NCI-H1092 treated with DMSO at 0.1 percent for 48 hours (cell line): ENCODE data around the gene LMBR1L.
"Not testable (repeated sequence)": the region's sequence is repeated elsewhere in the genome, so short reads cannot be mapped to it uniquely, and the experiment has no call there.

Experiments
- DNase-seq: peaks from one replicate; lab custom pipeline; 2025; lab: John Stamatoyannopoulos, UW

The LMBR1L gene, protein sequence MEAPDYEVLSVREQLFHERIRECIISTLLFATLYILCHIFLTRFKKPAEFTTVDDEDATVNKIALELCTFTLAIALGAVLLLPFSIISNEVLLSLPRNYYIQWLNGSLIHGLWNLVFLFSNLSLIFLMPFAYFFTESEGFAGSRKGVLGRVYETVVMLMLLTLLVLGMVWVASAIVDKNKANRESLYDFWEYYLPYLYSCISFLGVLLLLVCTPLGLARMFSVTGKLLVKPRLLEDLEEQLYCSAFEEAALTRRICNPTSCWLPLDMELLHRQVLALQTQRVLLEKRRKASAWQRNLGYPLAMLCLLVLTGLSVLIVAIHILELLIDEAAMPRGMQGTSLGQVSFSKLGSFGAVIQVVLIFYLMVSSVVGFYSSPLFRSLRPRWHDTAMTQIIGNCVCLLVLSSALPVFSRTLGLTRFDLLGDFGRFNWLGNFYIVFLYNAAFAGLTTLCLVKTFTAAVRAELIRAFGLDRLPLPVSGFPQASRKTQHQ

GRCh38 chr12:49110464-49111155 is at the start of gene LMBR1L:
LMBR1L (minus strand) TSS chr12:49110847; CDS start chr12:49110555, 292 bp downstream.
- DNase-seq: peak; percentile 95

GRCh38 chr12:49160399-49160798 is 49.8 kb upstream of the LMBR1L start:
- no peak for DNase-seq

DNA sequence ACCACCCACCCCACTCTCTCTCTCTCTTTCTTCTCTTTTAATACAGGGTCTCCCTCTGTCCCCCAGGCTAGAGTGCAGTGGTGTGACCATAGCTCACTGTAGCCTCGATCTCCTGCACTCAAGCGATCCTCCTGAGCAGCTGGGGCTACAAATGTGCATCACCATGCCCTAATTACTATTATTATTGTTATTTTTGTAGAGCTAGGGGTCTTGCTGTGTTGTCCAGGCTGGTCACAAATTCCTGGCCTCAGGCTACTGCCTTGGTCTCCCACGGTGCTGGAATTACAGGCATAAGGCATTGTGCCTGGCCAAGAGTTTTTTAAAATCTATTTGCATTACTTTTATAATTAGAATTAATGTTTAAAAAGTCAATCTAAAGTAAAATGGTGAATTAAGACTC is 43.6 kb upstream of the LMBR1L start:
- no peak for DNase-seq

DNA sequence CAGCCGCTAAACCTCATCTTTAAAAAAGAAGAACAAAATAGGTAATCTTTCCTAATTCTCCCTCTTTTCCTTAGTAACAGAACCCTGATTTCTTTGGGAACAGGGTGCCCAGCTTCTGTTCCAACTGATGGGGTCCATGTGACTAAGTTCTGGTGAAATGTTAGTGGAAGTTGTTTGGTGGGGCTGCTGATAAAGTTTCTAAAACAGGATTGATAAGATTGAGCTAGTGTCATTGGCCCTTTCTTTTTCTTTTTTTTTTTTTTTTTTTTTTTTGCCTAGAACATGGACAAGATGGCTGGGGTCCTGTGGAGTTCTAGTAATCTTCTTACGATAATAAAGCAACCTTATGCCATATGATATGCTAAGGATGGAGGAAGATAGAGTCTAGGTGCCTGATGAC is 36.7 kb upstream of the LMBR1L start:
- no peak for DNase-seq

DNA sequence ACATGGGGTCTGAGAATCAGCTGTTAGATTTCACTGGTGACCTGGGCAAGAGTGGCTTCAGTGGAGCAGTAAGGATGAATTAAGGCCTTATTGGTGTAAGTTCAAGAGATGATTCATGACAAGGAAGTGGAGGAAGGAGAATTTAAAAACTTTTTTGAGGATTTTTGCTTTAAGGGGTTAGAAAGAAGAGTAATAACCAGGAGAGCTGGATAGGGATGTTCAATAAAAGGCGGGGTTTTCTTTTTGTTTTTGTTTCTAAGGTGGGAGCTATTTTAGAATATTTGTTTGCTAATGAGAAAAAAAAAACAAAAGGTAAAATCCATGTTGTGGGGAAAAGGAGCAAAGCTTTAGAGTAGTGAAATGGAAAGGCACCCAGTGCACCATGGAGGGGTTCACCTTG is 35.8 kb upstream of the LMBR1L start:
- DNase-seq: no peak

GRCh38 chr12:49144384-49144783 is 33.7 kb upstream of the LMBR1L start:
- DNase-seq: no peak

- DNase-seq: no peak
Measured at GRCh38 chr12:49138999-49139398, 28.4 kb upstream of the LMBR1L start.

DNA sequence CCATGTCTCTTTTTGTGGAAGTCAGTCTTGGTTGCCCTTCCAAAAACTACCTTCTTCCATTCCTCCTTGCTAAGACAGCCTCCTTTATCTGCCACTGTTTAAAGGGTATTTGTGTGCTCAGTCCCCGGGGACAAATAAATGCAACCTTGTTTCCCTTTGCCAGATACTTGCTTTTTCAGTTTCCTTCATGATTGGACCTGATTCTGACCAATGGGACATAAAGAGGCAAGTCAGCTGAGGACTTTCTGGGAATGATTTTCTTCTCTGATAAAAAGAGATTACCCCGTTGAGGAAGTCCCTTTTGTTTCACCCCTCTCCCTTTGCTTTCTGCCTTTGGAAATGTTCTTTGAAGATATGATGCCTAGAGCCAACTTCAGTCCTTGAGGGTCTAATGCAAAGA is 27.9 kb upstream of the LMBR1L start:
- no peak for DNase-seq

DNA sequence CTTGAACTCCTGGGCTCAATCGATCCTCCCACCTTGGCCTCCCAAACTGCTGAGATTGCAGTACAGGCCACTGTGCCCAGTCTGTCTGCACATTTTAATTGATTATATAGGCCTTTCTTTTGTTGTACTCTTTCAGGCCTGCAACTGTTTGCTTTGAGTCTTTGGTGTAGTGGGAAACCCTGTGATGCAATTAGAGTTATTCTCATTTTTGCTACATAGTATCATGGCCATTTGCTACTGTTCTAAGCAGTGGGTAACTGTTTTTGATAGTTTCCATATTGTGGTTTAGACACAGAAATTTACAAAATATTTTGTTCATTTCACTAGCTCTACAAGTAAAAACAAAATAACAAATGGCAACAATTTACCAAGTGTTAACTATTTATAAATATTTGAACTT is 26.8 kb upstream of the LMBR1L start:
- DNase-seq: no peak

- not testable (repeated sequence) for DNase-seq
Measured at GRCh38 chr12:49136997-49137396, 26.4 kb upstream of the LMBR1L start.

- DNase-seq: no peak
Measured at GRCh38 chr12:49133590-49133989, 22.9 kb upstream of the LMBR1L start.

DNA sequence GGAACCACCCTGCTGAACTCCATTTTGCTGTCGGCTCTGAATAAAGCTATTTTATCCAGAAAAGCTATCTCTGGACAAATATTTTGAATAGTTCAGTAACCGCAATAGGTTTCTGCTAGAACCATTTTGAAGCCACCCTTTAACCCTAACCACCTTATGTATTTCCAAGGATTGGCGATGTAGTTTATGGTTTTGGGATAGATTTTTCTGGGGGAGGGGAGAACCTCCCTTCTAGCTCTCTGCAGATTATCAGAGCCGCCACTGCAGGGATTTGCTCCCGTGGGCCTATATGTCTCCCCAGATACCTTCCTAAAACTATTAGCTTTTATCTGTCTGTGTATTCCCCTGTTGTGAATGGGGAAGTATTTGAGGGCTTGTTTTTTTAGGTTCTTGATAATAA is 22.4 kb upstream of the LMBR1L start:
- DNase-seq: peak; percentile 20

GRCh38 chr12:49131894-49132461 is 21.3 kb upstream of the LMBR1L start:
- peak; percentile 62 for DNase-seq

DNA sequence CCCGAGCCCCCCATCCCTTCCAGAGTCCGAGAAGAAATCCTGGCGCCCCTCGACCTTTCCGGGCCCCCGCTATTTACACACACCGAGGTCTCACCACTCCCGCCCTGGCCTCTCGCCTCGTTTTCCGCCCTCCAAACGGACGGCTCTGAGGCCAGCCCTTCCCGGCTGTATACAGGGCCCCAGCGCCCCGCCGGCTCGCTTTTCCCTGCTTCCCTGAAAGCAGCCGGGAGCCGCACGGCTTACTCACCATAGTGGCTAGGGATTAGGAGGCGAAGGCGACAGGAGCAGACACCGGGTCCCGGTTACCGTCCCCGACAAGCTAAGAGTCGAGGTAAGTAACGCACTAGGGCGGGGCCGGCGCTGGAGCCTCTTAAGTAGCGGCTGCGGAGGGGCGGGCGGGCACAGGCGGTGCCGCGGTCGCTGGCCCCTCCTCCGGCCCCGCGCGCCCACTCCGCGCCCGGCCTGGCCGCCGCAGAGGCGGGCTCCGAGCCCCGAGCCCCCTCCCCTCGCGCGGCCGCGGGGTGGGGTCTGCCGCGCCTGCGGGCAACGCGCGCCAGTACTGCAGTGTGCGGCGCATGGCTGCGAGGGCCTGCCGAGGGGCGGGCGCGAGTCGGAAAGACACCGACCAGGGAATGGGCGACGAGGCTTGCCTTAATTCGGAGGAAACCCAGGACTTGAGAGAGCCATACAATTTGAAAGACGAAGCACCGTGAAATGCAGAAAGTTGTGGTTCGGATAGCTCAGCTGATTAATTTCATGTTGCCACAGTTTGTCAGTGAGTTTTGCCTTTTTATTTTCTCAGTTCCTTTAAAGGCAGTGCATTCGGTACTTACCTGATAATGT is 20.6 kb upstream of the LMBR1L start, which contains the start of gene TUBA1B:
TSS of gene TUBA1B (minus strand) at position 345 of the 843 bp plus-strand sequence. CDS start at position 250, 95 bp downstream.
- DNase-seq: peak; percentile 72

DNA sequence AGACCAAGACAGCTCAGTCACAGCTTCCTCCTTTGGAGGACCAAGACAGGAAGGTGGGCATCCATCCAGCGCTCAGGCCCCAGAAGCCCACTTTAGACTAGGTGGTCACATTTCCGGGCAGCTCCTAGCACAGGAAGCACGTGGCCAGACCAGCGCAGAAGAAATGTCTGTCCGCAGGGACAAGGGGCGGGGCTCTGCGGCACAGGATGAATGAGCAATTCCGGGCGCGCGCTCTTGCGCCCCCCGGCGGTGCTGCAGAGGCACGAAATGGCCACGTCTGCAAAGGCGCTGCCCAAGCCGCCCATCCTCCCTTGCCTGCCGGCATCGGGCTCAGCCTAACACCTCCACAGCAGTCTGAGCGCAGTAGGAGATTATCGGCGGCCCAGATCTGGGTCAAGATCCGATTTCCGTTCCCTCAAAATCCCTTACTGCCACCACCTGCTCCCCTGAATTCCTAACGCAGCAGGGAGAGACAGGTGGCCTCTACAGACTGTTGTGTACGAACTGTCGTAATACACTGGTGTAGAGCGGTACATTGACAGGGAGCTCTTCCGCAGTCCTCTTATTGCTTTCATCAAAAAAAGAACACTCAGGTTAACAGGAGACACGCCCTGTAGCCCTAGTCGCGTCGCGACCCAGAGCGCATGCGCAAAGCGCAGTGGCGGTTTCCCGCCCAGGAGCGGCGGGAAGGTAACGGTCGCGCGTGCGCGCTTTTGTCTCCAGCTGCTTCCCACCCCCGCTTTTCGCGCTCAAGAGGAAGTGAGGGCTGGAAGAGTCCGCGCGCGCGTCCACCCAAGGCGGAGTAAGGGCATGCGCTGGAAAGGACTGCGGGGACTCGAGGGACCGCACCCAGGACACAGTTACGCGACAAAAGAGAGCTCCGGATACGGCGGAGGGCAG is 19.8 kb upstream of the LMBR1L start:
- DNase-seq: peak; percentile 85

- no peak for DNase-seq
Measured at GRCh38 chr12:49129332-49130150, 18.9 kb upstream of the LMBR1L start.

DNA sequence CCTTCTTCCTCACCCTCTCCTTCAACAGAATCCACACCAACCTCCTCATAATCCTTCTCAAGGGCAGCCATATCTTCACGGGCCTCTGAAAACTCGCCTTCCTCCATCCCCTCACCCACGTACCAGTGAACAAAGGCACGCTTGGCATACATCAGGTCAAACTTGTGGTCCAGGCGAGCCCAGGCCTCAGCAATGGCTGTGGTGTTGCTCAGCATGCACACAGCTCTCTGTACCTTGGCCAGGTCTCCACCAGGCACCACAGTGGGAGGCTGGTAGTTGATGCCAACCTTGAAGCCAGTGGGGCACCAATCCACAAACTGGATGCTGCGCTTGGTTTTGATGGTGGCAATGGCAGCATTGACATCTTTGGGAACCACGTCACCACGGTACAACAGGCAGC is 17.3 kb upstream of the LMBR1L start:
- not testable (repeated sequence) for DNase-seq

DNA sequence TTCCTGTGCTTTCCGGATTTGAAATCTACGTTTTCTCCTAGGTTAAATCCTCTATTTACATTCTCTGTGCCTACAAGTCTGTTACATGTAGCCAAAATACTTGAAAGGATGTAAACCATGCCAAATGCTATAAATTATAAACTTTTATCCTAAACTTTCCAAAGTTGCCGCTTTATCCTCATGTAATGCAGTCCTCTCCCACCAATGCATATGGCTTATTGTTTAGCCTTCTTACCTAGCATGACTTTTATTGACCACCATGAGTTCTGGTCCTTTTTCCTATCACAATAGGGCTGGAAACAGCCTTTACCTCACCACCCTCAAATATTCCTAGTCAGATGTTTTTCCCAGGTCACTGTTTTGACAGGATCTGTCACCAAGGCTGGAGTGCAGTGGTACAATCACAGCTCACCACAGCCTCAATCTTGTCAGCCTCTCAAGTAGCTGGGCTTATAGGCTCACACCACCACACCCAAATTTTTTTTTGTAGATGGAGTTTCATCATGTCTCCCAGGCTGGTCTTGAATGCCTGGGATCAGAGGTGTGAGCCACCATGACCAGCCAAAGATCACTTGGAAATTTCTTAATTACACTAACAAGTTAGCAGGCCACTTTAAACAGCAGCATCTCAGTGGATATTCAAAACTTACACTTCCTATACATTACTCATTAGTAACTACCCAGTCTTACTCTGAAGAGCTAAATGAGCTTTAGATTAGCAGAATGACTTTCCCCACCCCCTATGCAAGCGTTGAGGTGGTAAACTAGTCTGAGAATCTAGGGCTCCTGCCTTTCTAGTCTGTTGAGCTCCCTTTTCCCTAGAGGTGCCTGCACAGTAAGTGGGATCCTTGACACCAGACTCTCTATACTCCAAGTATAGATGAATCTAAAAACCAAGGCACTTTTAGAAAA is 16.5 kb upstream of the LMBR1L start:
- no peak for DNase-seq
